Gastroesophageal sphincter (tissue), 4 donors: ENCODE results near the gene LOXHD1. TPM values are rescaled to one million over a fixed set of nuclear protein-coding genes. Genes with fewer than 3 reads are reported as not detected.

Source experiments
- ATAC-seq: fragments of 150-250 bp; one replicate; pipeline ENCODE4 v1.9.1; 2016; ENCODE audit warnings: mild to moderate bottlenecking, moderate library complexity
- H3K27ac ChIP-seq, 4 donors: fragments of 200-600 bp; sonication (generic) in 3 of 4; 1 replicate in 3 of 4; 2 replicates in 1 of 4; pipeline ENCODE4 v1.5.1; 2016 to 2019
- H3K27me3 ChIP-seq: fragments of 200-600 bp; sonication (generic); one replicate; pipeline ENCODE4 v1.5.1; 2019
- H3K36me3 ChIP-seq, 2 donors: fragments of 200-600 bp; sonication (generic); one replicate each; pipeline ENCODE4 v1.5.1; 2019; ENCODE audit warnings: control low read depth in 1 of 2
- H3K4me1 ChIP-seq, 3 donors: fragments of 200-600 bp; sonication (generic); 1 replicate in 2 of 3; 2 replicates in 1 of 3; pipeline ENCODE4 v1.5.1; 2016 to 2019; ENCODE audit warnings: control low read depth in 2 of 3
- H3K4me3 ChIP-seq, 2 donors: fragments of 200-600 bp; sonication (generic); one replicate each; pipeline ENCODE4 v1.5.1; 2019; ENCODE audit warnings: mild to moderate bottlenecking in 1 of 2, moderate library complexity in 1 of 2
- H3K9me3 ChIP-seq, 3 donors: fragments of 200-600 bp; sonication (generic); one replicate each; pipeline ENCODE4 v1.5.1; 2017 to 2019; ENCODE audit warnings: control low read depth in 2 of 3
- EP300 ChIP-seq: sonication (generic); formaldehyde crosslinking; IDR thresholded peaks from one replicate; pipeline ENCODE4 v1.6.1; 2017; ENCODE audit warnings: antibody characterized with exemption, mild to moderate bottlenecking
- POLR2A ChIP-seq, 2 donors: fragments of 450-650 bp; IDR thresholded peaks; one replicate each; pipeline ENCODE4 v1.6.1; 2017; ENCODE audit warnings: antibody characterized with exemption in 2 of 2, mild to moderate bottlenecking in 2 of 2, moderate library complexity in 1 of 2
- POLR2AphosphoS5 ChIP-seq: sonication (generic); formaldehyde crosslinking; IDR thresholded peaks from one replicate; pipeline ENCODE4 v1.6.1; 2017; ENCODE audit warnings: antibody characterized with exemption
- WGBS, 2 donors: methylation state at CpG; one replicate each; pipeline ENCODE4 v1.1.5; 2018; ENCODE audit warnings: low coverage in 1 of 2; 5-methylcytosine and 5-hydroxymethylcytosine counted together
- total RNA-seq, 4 donors: library from RNA; depleted of rRNA; stranded (reverse); fragments of >200 nt; gene quantifications; one replicate each; pipeline ENCODE4 v1.1.0, GENCODE V29; 2016
- TF ChIP-seq, protein P1 (sequence below), 4 experiments: fragments of 200-600 bp in 2 of 4; fragments of 450-650 bp in 2 of 4; sonication (generic) in 1 of 4; IDR thresholded peaks; one replicate each; pipeline ENCODE4 v1.5.1; 2017 to 2019; ENCODE audit warnings: antibody characterized with exemption in 4 of 4, mild to moderate bottlenecking in 2 of 4, moderate library complexity in 2 of 4

Gene LOXHD1
- total RNA-seq, 4 donors from 2014 or later, result 0.15 to 0.27 TPM; not detected in 2

DNA sequence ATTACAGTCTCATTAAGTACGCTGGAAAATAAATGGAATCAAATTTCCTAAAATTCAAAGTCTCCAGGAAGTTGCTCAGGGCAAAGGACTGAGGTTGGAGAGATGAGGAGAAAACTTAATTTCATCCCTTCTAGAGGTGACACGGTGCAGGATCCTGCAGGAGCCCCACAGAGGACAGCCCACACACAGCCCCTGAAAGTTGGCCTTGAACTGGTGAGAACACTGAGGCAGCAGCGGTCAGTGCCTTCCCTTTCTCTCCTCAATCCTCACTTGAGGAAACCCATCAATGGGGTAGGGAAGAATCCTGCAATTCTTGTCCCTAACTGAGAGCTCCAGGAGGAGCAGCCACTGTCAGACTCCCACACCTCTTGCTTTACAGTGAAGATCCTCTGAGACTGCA lies 37.5 kb downstream of the LOXHD1 start:
- H3K27me3 ChIP-seq, result peaks cover 3% of the 10 kb centered on the region
- H3K9me3 ChIP-seq, result no peaks in the 10 kb centered on the region
- 83 to 100% methylated on average over 1 of the region's 3 CpGs for WGBS, 2 donors
- H3K27ac ChIP-seq, result no peak overlapping the region
- H3K4me1 ChIP-seq, result peaks cover 0 to 8% (median 0%) of the 10 kb centered on the region in 3 donors
- no peak for ATAC-seq
- H3K36me3 ChIP-seq, result no peaks in the 10 kb centered on the region
- no peak overlapping the region for H3K4me3 ChIP-seq
- no peak for TF ChIP-seq POLR2AphosphoS5

DNA sequence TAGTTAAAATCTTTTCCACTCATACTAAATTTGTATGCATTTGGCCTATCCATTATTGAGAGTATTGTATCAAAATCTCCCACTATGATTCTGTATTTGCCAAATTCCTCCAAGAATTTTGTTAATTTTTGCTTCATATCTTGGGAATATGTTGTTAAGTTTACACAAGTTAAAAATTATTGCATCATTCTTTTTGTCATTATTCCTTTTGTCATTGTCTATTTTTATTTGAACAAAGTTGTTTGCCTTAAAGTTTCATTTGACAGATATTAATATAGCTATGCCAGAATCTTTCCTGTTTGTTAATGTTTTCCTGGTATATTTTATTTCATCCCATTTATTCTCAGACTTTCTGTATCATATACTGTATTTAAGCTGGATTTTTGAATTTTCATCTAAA lies 41.3 kb downstream of the LOXHD1 start:
- H3K27me3 ChIP-seq, result peaks cover 3% of the 10 kb centered on the region
- no peaks in the 10 kb centered on the region for H3K4me1 ChIP-seq
- ATAC-seq, result no peak
- no peaks in the 10 kb centered on the region for H3K36me3 ChIP-seq
- no peak overlapping the region for H3K4me3 ChIP-seq
- H3K27ac ChIP-seq, result no peak overlapping the region
- TF ChIP-seq, protein P1, sequence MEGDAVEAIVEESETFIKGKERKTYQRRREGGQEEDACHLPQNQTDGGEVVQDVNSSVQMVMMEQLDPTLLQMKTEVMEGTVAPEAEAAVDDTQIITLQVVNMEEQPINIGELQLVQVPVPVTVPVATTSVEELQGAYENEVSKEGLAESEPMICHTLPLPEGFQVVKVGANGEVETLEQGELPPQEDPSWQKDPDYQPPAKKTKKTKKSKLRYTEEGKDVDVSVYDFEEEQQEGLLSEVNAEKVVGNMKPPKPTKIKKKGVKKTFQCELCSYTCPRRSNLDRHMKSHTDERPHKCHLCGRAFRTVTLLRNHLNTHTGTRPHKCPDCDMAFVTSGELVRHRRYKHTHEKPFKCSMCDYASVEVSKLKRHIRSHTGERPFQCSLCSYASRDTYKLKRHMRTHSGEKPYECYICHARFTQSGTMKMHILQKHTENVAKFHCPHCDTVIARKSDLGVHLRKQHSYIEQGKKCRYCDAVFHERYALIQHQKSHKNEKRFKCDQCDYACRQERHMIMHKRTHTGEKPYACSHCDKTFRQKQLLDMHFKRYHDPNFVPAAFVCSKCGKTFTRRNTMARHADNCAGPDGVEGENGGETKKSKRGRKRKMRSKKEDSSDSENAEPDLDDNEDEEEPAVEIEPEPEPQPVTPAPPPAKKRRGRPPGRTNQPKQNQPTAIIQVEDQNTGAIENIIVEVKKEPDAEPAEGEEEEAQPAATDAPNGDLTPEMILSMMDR (IDR thresholded peaks at IDR 0.05), result no peak
- TF ChIP-seq POLR2A (IDR thresholded peaks at IDR 0.05), result no peak
- no peak for TF ChIP-seq EP300
- no peak for TF ChIP-seq POLR2AphosphoS5
- no peaks in the 10 kb centered on the region for H3K9me3 ChIP-seq

DNA sequence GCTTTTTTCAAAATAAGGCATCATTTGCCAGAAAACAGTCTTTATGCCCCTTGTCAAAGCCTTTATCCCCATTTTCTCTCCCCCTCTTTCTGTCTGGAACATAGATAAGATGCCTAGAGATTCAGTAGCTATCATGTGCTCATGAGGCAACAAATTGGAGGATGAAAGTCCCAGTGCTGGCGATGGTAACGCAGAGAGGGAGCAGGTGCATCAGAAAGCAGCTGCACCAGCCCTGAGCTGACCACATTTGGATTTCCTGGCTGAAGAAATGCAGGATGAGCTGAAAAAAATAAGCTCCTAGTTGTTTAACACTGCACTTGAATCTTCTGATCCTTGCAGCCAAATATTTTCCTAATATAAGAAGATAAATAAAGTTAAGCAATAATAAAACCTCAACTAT lies 48.0 kb downstream of the LOXHD1 start:
- Histone ChIP-seq H3K4me3 (no peak overlapping the region), H3K27ac (no peak overlapping the region), H3K9me3 (no peaks in the 10 kb centered on the region), H3K36me3 (no peaks in the 10 kb centered on the region), H3K27me3 (no peaks in the 10 kb centered on the region), H3K4me1 (no peaks in the 10 kb centered on the region)
- TF ChIP-seq POLR2AphosphoS5, result no peak
- WGBS, 2 donors, result 44 to 65% methylated on average over 2 of the region's 2 CpGs
- no peak for ATAC-seq

DNA sequence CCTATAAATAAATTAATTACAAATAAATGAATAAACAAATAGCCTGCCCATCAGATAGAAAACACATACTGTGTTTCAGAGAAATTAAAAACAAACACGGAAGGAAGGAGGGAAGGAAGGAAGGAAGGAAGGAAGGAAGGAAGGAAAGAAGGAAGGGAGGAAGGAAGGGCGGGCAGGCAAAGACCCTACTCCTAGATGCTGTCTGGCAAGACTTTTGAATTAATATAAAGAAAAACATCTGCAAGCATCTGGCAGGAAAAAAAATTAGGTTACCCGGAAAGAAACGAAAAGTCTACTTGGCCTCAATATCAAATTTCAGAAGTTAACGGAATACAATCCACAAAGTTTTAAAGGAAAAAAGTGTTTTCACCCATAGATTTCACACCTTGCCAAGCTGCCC lies 49.1 kb downstream of the LOXHD1 start:
- TF ChIP-seq POLR2A (IDR thresholded peaks at IDR 0.05), result no peak
- no peak for TF ChIP-seq POLR2AphosphoS5
- Histone ChIP-seq H3K4me3 (no peak overlapping the region), H3K27ac (no peak overlapping the region), H3K9me3 (no peaks in the 10 kb centered on the region), H3K4me1 (no peaks in the 10 kb centered on the region), H3K36me3 (no peaks in the 10 kb centered on the region), H3K27me3 (no peaks in the 10 kb centered on the region)
- 43% methylated on average over 5 of the region's 5 CpGs; no CpG with 5 or more reads in 1 of the 2 donors for WGBS, 2 donors
- ATAC-seq, result no peak

DNA sequence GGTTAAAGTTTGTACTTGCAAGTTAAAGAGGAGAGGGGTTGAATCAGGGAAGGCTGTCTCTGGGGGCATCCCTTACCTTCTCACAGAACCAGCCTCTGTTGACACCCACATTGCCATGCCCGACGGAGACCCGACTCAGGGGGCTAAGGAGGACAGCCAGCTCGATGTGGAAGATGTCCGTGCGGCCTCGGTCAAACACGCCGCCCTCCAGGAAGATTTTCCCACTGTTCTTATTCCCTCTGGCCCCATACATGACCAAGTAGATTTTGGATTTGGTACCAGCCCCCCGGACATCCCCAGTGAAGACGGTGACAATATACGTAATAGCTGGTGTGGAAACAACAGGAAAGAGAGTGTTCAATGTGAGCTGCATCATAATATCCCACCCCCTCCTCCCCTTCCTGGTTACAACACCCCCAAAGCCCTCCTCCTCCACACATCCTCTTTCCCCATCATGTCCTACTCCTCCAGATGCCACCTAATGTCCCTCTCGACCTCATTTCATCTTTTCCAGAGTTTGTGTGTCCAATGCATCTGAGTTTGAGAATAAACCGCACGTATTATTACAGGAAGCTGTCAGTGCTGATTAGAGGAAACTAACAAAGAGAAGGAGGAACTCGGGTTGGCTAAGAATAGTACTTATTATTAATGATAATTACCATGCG lies 55.7 kb downstream of the LOXHD1 start:
- Histone ChIP-seq H3K27ac (no peak overlapping the region), H3K4me1 (no peaks in the 10 kb centered on the region), H3K9me3 (peaks cover 0 to 18% (median 0%) of the 10 kb centered on the region in 3 donors), H3K36me3 (no peaks in the 10 kb centered on the region), H3K4me3 (peak overlapping the region in 1 of 2 donors; percentile 6), H3K27me3 (no peaks in the 10 kb centered on the region)
- TF ChIP-seq POLR2A (IDR thresholded peaks at IDR 0.05) (no peak), EP300 (no peak), POLR2AphosphoS5 (no peak)
- TF ChIP-seq, protein P1 (IDR thresholded peaks at IDR 0.05), result no peak
- ATAC-seq, result no peak
- WGBS, 2 donors, result 38 to 71% methylated on average over 9 to 10 of the region's 17 CpGs

DNA sequence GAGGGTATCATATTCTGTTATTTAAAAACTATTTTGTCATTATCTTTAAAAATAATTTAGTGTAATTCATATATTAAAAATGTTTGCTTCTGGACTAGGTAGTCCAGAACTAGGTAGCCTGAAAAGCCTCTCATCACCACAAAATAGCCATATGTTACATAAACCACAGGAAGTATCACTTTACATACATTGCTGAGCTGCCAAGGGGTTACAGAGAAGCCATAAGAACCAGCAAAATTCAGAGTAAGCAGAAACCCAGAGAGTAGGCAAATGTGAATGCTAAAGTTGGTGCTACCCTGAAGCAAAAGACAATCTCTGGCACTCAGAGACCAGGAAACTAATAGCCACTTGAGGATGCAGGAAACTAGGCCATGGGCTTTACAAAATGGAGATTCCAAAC lies 60.9 kb downstream of the LOXHD1 start:
- H3K4me1 ChIP-seq, result no peaks in the 10 kb centered on the region
- no peak overlapping the region for H3K4me3 ChIP-seq
- TF ChIP-seq, protein P1 (IDR thresholded peaks at IDR 0.05), result no peak
- no peak for TF ChIP-seq POLR2AphosphoS5
- TF ChIP-seq POLR2A (IDR thresholded peaks at IDR 0.05), result no peak
- no peak for TF ChIP-seq EP300
- no peak overlapping the region for H3K27ac ChIP-seq
- no peaks in the 10 kb centered on the region for H3K36me3 ChIP-seq
- no peak for ATAC-seq
- peaks cover 0 to 18% (median 0%) of the 10 kb centered on the region in 3 donors for H3K9me3 ChIP-seq
- H3K27me3 ChIP-seq, result peaks cover 8% of the 10 kb centered on the region
